Measurements from ENCODE around the gene FAM168B. TPM values are rescaled to one million over a fixed set of nuclear protein-coding genes. Genes with fewer than 3 reads are reported as not detected.

The FAM168B gene
- total and polyA plus RNA-seq, 2 donors: 24.2 to 31.4 TPM

GRCh38 chr2:131034122-131035051 is 58.9 kb downstream of the FAM168B start:
- Histone ChIP-seq H3K27ac (ENCODE audit: low read depth in 1 of 2, low read length in 1 of 2) (no peak overlapping the region), H3K9me3 (ENCODE audit: control insufficient read depth in 2 of 2, insufficient read depth in 1 of 2, low read length in 1 of 2) (no peaks in the 10 kb centered on the region), H3K4me3 (ENCODE audit: low read length in 2 of 2) (peak overlapping the region in 1 of 2 donors; percentile 42), H3K36me3 (ENCODE audit: control insufficient read depth in 2 of 2, insufficient read depth in 2 of 2, low read length in 1 of 2) (no peaks in the 10 kb centered on the region), H3K4me1 (ENCODE audit: control insufficient read depth in 2 of 2, insufficient read depth in 2 of 2, low read length in 2 of 2) (peaks cover 0 to 10% of the 10 kb centered on the region in 2 donors), H3K27me3 (ENCODE audit: control insufficient read depth in 2 of 2, insufficient read depth in 1 of 2, low read length in 1 of 2) (peaks cover 23 to 81% of the 10 kb centered on the region in 2 donors)
- 6% methylated on average over 61 of the region's 61 CpGs for whole genome bisulfite sequencing
- peak in 1 of 9 donors; percentile 29 for DNase-seq (ENCODE audit: low read depth in 6 of 9, low spot score in 9 of 9)

DNA sequence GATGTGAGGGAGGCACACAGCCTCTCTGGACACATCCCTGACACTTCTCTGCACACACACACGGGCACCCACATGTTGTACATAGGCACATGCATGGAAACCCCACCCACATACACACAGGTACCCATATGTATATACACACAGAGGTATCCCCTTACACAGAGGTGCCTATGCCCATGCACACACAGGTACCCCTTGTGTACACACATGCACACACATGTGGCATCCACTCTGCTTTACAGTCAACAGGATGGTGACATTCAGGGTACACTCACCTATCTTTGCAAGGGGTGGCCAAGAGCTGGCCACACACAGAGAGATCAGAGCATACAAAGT is 59.5 kb downstream of the FAM168B start:
- DNase-seq (ENCODE audit: low read depth in 6 of 9, low spot score in 9 of 9): no peak
- H3K4me1 ChIP-seq (ENCODE audit: control insufficient read depth in 2 of 2, insufficient read depth in 2 of 2, low read length in 2 of 2): peaks cover 0 to 8% of the 10 kb centered on the region in 2 donors
- H3K27me3 ChIP-seq (ENCODE audit: control insufficient read depth in 2 of 2, insufficient read depth in 1 of 2, low read length in 1 of 2): peaks cover 23 to 75% of the 10 kb centered on the region in 2 donors
- H3K4me3 ChIP-seq (ENCODE audit: low read length in 2 of 2): no peak overlapping the region
- H3K27ac ChIP-seq (ENCODE audit: low read depth in 1 of 2, low read length in 1 of 2): no peak overlapping the region
- no peaks in the 10 kb centered on the region for H3K9me3 ChIP-seq (ENCODE audit: control insufficient read depth in 2 of 2, insufficient read depth in 1 of 2, low read length in 1 of 2)
- 79% methylated on average over 1 of the region's 1 CpG for WGBS
- H3K36me3 ChIP-seq (ENCODE audit: control insufficient read depth in 2 of 2, insufficient read depth in 2 of 2, low read length in 1 of 2): no peaks in the 10 kb centered on the region

GRCh38 chr2:131032393-131032836 is 60.8 kb downstream of the FAM168B start:
- Histone ChIP-seq H3K27ac (ENCODE audit: low read depth in 1 of 2, low read length in 1 of 2) (no peak overlapping the region), H3K9me3 (ENCODE audit: control insufficient read depth in 2 of 2, insufficient read depth in 1 of 2, low read length in 1 of 2) (peaks cover 0 to 2% of the 10 kb centered on the region in 2 donors), H3K4me3 (ENCODE audit: low read length in 2 of 2) (no peak overlapping the region), H3K27me3 (ENCODE audit: control insufficient read depth in 2 of 2, insufficient read depth in 1 of 2, low read length in 1 of 2) (peaks cover 23 to 62% of the 10 kb centered on the region in 2 donors), H3K36me3 (ENCODE audit: control insufficient read depth in 2 of 2, insufficient read depth in 2 of 2, low read length in 1 of 2) (no peaks in the 10 kb centered on the region), H3K4me1 (ENCODE audit: control insufficient read depth in 2 of 2, insufficient read depth in 2 of 2, low read length in 2 of 2) (peaks cover 0 to 8% of the 10 kb centered on the region in 2 donors)
- no peak for DNase-seq (ENCODE audit: low read depth in 6 of 9, low spot score in 9 of 9)
- WGBS: 95% methylated on average over 4 of the region's 4 CpGs

DNA sequence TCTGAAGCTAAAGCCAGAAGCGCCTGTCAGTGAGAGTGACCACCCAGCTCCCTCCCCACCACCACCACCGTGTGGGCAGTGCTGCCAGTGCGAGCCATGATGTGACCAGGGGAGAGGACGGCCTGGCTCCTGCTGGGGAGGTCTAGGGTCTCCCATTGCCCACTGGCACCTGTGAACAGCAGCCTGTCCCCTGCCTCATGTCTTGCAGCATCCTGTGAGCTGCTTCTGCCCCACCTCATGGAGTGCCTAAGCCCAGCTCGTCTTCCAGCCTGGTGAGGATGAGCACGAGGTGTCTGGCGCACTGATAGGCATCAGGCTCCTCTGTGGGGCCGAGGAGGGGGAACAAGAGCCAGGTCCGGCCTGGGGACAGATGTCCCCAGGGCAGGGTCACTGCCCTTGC is 61.4 kb downstream of the FAM168B start:
- Histone ChIP-seq H3K4me3 (ENCODE audit: low read length in 2 of 2) (no peak overlapping the region), H3K27me3 (ENCODE audit: control insufficient read depth in 2 of 2, insufficient read depth in 1 of 2, low read length in 1 of 2) (peaks cover 23 to 58% of the 10 kb centered on the region in 2 donors), H3K4me1 (ENCODE audit: control insufficient read depth in 2 of 2, insufficient read depth in 2 of 2, low read length in 2 of 2) (peaks cover 0 to 8% of the 10 kb centered on the region in 2 donors), H3K9me3 (ENCODE audit: control insufficient read depth in 2 of 2, insufficient read depth in 1 of 2, low read length in 1 of 2) (peaks cover 0 to 2% of the 10 kb centered on the region in 2 donors), H3K36me3 (ENCODE audit: control insufficient read depth in 2 of 2, insufficient read depth in 2 of 2, low read length in 1 of 2) (no peaks in the 10 kb centered on the region), H3K27ac (ENCODE audit: low read depth in 1 of 2, low read length in 1 of 2) (no peak overlapping the region)
- no peak for DNase-seq (ENCODE audit: low read depth in 6 of 9, low spot score in 9 of 9)
- 87% methylated on average over 9 of the region's 9 CpGs for WGBS

- DNase-seq (ENCODE audit: low read depth in 6 of 9, low spot score in 9 of 9): no peak
- peaks cover 20 to 54% of the 10 kb centered on the region in 2 donors for H3K27me3 ChIP-seq (ENCODE audit: control insufficient read depth in 2 of 2, insufficient read depth in 1 of 2, low read length in 1 of 2)
These were observed 61.8 kb downstream of the FAM168B start for GRCh38 chr2:131031431-131031841.

GRCh38 chr2:131030478-131030971 is 62.7 kb downstream of the FAM168B start:
- 84% methylated on average over 13 of the region's 13 CpGs for WGBS
- Histone ChIP-seq H3K9me3 (ENCODE audit: control insufficient read depth in 2 of 2, insufficient read depth in 1 of 2, low read length in 1 of 2) (peaks cover 0 to 2% of the 10 kb centered on the region in 2 donors), H3K36me3 (ENCODE audit: control insufficient read depth in 2 of 2, insufficient read depth in 2 of 2, low read length in 1 of 2) (no peaks in the 10 kb centered on the region), H3K27ac (ENCODE audit: low read depth in 1 of 2, low read length in 1 of 2) (no peak overlapping the region), H3K27me3 (ENCODE audit: control insufficient read depth in 2 of 2, insufficient read depth in 1 of 2, low read length in 1 of 2) (peaks cover 18 to 45% of the 10 kb centered on the region in 2 donors), H3K4me1 (ENCODE audit: control insufficient read depth in 2 of 2, insufficient read depth in 2 of 2, low read length in 2 of 2) (peaks cover 0 to 8% of the 10 kb centered on the region in 2 donors), H3K4me3 (ENCODE audit: low read length in 2 of 2) (no peak overlapping the region)
- DNase-seq (ENCODE audit: low read depth in 6 of 9, low spot score in 9 of 9): no peak

More at GRCh38 chr2:131031431-131031841, 61.8 kb downstream of the FAM168B start:
- Histone ChIP-seq H3K27ac (ENCODE audit: low read depth in 1 of 2, low read length in 1 of 2) (no peak overlapping the region), H3K9me3 (ENCODE audit: control insufficient read depth in 2 of 2, insufficient read depth in 1 of 2, low read length in 1 of 2) (peaks cover 0 to 2% of the 10 kb centered on the region in 2 donors), H3K4me3 (ENCODE audit: low read length in 2 of 2) (no peak overlapping the region), H3K36me3 (ENCODE audit: control insufficient read depth in 2 of 2, insufficient read depth in 2 of 2, low read length in 1 of 2) (no peaks in the 10 kb centered on the region), H3K4me1 (ENCODE audit: control insufficient read depth in 2 of 2, insufficient read depth in 2 of 2, low read length in 2 of 2) (peaks cover 0 to 8% of the 10 kb centered on the region in 2 donors)
- 95% methylated on average over 9 of the region's 9 CpGs for WGBS

DNA sequence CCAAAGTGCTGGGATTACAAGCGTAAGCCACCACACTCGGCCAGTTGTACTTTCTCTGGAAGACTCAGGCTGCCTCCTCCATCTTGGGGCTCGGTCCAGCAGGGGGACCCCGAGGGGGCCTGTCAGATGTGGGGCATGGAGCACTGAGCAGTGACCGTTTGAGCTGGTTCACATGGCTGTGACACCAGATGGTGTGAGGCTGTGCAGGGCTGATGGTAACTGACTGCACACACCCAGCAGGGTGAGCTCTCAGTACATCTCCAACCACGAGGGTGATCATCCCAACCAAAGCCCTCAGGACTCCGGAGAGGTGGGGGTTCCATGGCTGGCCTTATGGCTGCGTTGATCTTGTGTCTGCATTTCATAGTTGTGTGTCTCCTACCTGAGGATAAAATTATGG is 63.4 kb downstream of the FAM168B start:
- peaks cover 0 to 8% of the 10 kb centered on the region in 2 donors for H3K4me1 ChIP-seq (ENCODE audit: control insufficient read depth in 2 of 2, insufficient read depth in 2 of 2, low read length in 2 of 2)
- WGBS: 80% methylated on average over 8 of the region's 8 CpGs
- H3K9me3 ChIP-seq (ENCODE audit: control insufficient read depth in 2 of 2, insufficient read depth in 1 of 2, low read length in 1 of 2): peaks cover 0 to 2% of the 10 kb centered on the region in 2 donors
- no peak overlapping the region for H3K27ac ChIP-seq (ENCODE audit: low read depth in 1 of 2, low read length in 1 of 2)
- no peak for DNase-seq (ENCODE audit: low read depth in 6 of 9, low spot score in 9 of 9)
- no peaks in the 10 kb centered on the region for H3K36me3 ChIP-seq (ENCODE audit: control insufficient read depth in 2 of 2, insufficient read depth in 2 of 2, low read length in 1 of 2)
- no peak overlapping the region for H3K4me3 ChIP-seq (ENCODE audit: low read length in 2 of 2)
- H3K27me3 ChIP-seq (ENCODE audit: control insufficient read depth in 2 of 2, insufficient read depth in 1 of 2, low read length in 1 of 2): peaks cover 10 to 39% of the 10 kb centered on the region in 2 donors

- H3K4me1 ChIP-seq (ENCODE audit: control insufficient read depth in 2 of 2, insufficient read depth in 2 of 2, low read length in 2 of 2): no peaks in the 10 kb centered on the region
- H3K4me3 ChIP-seq (ENCODE audit: low read length in 2 of 2): no peak overlapping the region
- WGBS: 94% methylated on average over 12 of the region's 12 CpGs
- no peaks in the 10 kb centered on the region for H3K36me3 ChIP-seq (ENCODE audit: control insufficient read depth in 2 of 2, insufficient read depth in 2 of 2, low read length in 1 of 2)
- peaks cover 0 to 21% of the 10 kb centered on the region in 2 donors for H3K27me3 ChIP-seq (ENCODE audit: control insufficient read depth in 2 of 2, insufficient read depth in 1 of 2, low read length in 1 of 2)
- no peak overlapping the region for H3K27ac ChIP-seq (ENCODE audit: low read depth in 1 of 2, low read length in 1 of 2)
- DNase-seq (ENCODE audit: low read depth in 6 of 9, low spot score in 9 of 9): no peak
- peaks cover 0 to 2% of the 10 kb centered on the region in 2 donors for H3K9me3 ChIP-seq (ENCODE audit: control insufficient read depth in 2 of 2, insufficient read depth in 1 of 2, low read length in 1 of 2)
These were observed 65.4 kb downstream of the FAM168B start for GRCh38 chr2:131027566-131028528.

All from thymus (tissue), 11 donors.